ENCODE data around the gene CCDC192.
"Not testable (repeated sequence)": the region's sequence is repeated elsewhere in the genome, so short reads cannot be mapped to it uniquely, and the experiment has no call there.

Gene CCDC192

DNA sequence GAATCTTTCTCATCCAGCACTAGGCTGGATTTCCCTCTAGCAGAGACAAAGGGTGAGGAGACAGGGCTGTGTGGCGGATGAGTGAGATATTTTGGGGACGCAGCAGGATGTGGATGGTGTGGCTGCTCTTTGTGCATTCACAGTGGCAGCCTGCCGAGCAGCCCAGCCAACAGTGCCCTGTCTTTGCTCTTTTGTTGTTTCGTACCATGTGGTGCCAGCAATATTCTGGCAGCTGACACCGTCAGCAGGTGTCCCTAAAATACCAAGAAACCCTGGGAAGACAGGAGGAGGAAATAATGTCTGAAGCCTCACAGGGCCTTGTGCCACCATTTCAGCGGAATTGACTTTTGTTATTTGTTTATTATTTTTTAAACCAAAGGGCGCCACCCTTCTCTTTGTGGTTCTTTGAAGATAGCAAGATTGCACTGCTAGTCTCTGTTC is 141.4 kb downstream of the CCDC192 start:
- DNase-seq: peak in 50 of 56 donors; percentile 6 to 84 (median 55)

DNA sequence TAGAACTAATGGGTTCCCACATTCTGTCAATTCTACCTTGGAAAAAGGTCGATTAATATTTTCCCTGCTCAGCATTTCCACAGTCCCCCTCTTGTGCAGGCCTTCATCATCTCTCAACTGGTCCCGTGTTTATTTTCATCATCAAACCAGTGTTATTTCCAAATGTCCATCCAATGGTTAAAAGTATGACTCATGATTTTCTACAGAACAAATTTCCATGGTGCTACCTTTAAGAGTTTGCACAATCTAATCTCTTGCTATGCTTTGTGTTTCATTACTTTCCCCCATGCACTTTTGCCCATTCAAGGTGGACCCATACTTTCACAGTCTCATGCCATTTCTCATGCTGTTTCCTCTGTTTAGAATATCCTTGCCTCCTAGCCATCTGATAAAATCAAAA is 143.7 kb downstream of the CCDC192 start:
- DNase-seq: no peak

DNA sequence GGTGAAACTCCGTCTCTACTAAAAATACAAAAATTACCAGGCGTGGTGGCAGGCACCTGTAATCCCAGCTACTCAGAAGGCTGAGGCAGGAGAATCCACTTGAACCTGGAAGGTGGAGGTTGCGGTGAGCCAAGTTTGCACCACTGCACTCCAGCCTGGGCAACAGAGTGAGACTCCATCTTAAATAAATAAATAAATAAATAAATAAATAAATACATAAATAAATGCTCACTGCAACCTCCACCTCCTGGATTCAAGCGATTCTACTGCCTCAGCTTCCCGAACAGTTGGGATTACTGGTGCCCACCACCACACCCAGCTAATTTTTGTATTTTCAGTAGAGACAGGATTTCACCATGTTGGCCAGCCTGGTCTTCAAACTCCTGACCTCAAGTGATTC is 144.4 kb downstream of the CCDC192 start:
- not testable (repeated sequence) for DNase-seq

DNA sequence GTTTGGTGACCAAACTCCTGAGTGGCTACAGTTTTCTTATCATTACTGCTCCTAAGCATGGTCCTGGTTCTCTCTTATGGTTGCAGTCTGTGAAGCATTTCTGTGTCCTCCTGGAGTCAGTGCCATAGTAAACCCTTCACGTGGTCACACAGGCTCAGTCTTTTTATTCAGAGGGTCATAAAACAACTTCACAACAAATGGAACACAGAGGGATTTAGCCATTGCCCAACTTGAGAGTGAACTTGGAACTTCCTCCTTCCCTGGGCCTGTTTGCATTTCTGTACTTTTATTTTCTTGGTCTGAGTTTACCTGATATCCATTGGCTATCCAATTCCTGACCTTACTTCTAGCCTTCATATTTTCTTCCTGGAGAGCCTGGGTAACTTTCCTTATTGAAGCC is 144.9 kb downstream of the CCDC192 start:
- DNase-seq: no peak

DNA sequence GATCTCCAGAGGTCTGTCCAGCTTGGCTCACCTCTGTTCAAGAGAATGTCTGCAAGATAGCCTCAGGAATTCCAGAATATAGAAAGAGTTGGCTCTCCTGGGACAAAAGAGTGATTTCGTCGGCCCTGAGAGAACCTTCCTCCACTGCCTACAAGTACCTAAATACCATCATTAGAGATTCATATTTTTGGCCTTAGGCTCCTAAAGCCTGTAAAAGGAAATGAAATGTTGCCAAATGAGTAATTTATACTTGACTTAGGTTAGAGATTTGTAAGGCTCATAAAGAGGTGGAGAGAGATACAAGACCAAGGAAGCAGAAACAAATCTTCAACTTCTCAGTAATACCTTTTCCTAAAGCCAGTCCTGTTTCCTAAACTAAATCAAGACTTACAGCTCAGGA is 146.2 kb downstream of the CCDC192 start:
- DNase-seq: no peak

DNA sequence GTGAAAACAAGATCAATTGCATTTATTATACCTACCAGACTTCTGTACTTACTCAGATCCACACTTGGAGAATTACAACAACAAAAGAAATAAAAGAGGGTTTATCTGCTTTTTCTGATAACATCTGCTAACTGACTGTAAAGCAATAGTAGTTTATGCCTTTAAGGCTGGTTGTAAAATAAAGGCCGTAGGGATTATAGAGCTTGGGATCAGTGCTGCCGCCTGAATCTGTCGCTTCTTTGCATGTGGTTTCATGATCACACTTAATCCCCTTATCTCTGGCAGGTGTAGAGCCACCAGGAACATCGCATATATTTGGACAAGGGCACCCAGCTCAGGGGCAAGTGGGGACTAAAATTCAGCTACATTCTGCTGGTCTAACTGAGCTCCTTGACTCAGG is 146.7 kb downstream of the CCDC192 start:
- no peak for DNase-seq

DNA sequence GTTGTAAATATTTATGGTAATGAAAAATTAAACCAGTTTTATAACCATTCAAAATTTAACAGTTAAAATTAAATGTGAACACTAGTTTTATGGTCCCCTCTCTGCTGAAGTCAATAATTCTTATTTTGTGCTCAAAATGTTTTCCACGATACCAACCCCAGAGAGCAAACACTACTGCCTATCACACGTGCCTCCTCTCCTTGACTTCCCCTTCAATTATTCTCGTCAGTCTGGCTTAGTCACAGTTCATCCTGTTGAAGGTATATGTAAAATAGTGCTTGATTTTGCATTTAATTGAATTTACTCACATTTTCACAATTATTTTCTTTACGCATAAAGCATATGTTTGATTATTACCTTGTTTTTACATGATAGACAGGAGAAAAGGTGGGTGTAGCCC is 148.8 kb downstream of the CCDC192 start:
- no peak for DNase-seq

DNA sequence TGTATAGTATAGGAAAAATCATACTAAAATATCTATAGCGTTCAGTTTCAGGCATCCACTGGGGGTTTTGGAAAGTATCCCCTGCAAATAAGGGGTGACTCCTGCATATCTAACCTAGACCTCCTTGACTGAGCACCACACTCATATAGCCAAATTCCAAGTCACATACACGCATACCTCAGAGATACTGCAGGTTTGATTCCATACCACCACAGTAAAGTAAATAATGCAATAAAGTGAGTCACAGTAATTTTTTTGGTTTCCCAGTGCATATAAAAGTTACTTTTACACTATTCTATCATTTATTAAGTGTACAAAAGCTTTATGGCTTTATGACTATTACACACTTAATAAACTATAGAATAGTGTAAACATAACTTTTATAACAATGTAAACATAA is 151.3 kb downstream of the CCDC192 start:
- no peak for DNase-seq

DNA sequence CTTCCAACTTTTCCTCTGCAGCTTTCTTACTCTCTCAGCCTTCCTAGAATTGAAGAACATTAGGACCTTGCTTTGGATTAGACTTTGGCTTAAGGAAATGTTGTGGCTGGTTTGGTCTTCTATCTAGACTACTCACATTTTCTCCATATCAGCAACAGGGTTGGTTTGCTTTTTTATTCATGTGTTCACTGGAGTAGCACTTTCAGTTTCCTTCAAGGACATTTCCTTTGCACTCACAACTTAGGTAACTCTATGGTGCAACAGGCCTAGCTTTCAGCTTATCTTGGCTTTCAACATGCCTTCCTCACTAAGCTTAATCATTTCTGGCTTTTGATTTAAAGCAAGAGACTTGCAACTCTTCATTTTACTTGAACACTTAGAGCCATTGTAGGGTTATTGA is 153.1 kb downstream of the CCDC192 start:
- no peak for DNase-seq

DNA sequence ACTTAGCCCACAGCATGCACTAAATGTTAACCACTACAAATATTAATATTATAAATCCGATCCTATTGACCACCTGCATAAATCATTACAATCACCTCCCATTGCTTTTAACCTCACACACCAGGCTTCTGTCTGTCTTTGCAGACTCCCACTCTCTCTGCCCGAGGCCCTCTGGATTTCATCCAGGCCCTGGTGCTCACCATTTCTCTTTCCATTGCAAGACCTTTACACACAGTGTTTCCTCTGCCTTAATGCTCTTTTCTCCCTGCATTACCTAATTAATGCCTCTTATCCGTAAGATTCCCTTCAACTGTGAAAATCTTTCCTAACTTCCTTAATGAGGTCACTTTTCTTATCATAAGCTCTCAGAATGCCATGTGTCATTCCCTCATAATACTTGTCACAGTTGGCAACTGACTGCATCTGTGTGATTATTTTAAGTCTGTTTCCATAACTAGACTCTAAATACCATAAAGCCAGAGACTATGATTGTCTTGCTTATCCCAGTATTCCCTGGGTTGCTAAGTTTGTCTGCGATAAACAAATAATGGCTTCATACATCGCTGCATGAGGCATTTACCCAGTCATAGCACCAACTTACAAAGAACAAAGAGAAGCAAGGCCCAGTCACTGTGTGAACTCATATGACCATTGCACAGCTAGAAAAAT is 155.1 kb downstream of the CCDC192 start:
- no peak for DNase-seq

DNA sequence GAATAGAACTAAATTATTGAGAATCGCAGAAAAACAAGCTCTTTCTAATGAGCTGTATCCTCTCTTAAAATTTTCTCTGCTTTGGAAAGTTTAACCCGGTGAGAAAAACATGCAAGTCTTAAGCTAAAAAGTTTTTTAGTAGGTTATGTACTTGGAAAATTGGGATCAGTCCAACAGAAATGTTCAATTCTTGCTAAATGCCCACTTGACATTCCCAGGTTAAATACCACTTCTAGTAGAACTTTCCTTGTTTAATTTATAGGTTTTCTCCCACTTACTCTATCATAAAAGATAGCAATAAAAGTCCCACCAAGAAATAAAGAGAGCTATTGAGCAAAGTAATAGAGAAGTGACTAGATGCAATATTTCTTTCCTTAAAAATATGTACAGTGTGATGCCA is 157.1 kb downstream of the CCDC192 start:
- DNase-seq: no peak

DNA sequence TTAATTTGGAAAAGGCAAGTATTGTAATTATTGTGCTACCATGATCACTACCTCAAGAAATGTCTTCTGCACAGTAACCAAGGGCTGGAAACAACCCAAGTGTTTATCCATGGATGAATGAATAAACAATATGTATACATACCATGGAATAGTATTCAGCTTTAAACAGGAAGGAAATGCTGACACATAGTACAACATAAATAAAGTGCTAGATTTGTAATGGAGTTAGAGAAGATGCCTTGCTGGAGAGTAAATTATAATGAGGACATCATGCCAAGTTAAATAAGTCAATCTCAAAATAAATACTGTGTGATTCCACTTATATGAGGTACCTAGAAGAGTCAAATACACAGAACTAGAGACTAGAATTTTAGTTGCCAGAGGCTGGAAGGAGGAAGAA is 160.0 kb downstream of the CCDC192 start:
- DNase-seq: no peak

DNA sequence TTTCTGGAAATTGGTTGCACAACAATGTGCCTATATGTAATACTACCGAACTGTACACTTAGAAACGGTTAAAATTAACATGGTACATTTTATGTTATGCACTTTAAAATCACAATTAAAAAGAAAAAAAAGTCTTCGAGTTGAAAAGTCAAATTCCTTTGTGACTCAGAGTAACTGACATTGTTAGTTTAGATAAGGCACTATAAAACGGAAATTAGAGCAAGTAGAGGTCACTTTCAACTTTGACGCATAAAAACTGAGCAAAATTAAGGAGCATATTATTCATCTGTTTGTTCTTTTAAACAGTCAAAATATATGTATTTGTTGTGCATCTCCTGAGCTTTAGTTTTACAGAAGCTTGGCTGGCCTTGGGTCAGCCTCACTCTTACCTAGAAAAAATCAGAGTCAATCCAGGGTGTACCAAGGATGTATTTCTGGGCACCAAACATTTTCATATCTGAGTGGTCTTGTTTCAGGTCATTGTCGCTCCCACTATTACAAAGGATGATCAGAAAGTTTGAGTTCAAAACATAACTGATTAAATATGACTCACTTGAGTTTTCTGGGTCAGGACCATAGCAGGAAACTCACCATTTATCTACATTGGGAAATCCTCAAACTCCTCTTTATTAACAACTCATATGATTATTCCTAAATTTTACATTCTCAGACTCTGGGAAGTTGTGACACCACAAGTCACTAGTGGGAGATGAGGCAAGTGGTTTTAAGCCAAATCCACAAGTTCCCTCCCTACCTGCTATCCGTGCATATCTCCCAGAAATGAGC is 160.6 kb downstream of the CCDC192 start:
- DNase-seq: no peak

DNA sequence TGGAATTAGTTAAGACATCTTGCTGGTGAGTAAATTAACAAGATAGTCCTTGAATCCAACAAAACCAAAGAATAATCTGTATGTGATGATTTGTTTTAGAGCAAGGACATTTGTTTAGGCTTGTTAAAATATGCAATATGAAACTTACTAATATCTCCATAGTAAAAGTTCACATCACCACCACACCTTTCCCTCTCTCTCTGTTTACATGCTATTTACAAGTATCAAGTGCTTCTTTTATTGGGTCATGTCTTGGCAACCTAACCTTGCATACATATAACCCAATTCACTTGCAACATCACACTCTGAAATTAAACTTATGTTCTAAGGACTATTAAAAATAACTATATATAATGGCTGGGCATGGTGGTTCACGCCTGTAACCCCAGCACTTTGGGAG is 161.3 kb downstream of the CCDC192 start:
- DNase-seq: no peak

DNA sequence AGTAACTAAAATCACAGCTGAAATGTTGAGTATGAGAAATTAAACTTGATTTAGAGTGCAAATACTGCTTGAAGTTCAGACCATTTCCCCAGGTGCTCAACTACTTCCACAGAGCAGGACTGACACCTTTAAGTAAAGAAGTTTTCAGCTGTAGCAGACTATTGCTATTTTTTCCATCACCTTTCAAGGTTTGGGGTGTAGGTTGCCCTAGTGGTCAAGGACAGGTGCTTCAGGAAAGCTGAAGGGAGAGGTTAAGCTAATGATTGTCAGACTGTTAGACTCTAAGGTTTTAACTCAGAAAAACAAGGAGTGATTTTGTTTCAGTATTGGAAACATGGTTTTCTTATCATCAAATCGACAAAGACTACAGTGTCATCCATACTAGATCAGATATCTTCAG is 162.1 kb downstream of the CCDC192 start:
- no peak for DNase-seq

DNA sequence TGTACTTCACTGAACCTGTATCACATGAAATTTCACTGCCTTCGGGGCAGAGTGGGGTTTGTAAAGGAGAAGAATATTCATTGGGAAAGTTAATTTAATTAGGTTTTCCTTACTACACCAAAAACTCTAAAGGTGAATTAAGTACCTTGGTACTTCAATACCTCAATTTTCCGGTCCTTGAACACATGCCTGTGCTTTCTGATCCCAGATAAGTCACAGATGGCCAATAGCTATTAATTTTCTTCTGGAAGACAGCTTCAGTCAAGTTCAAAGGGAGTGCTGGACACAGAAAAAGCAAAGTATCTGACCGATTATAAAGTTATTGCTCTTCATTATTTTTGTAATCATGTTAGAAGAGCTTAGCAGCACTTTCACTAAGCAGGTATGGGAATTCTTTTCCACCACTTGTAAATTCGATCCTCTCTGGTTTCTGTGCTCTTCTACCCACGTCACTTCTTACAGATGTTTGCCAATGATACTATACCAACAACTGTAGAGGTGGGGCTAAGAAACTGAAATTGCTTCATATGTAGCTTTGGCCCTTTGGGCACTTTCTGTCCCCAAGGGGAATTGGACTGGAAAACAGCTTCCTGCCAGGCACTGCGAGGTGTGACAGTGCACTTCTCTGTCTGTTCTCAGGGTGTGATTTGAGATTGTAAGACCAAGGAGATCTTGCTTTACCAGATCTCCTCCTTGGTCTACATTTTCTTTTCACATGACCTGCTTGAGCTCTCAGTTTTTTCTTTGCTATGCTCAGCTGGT is 164.0 kb downstream of the CCDC192 start:
- DNase-seq: no peak

DNA sequence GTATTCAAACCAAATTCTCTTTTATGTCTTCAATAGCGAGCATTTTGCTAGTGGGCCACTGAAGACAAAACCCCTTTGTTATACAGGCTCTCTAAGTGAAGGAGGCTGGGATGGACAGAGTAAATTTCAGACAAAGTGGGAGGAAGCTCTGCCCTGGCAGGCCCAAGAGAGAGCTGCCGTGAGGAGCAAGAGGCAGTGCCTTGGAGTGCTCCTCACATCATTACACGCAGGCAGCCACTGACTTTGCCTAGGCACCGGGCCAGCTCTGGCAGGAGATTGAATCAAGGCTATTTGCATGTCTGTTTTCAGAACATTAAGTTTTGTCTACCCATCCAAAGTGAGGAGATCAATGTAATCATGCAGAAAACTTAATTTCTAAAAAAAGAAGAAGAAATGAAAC is 167.7 kb downstream of the CCDC192 start:
- DNase-seq: peak in 25 of 56 donors; percentile 1 to 67 (median 22)

DNA sequence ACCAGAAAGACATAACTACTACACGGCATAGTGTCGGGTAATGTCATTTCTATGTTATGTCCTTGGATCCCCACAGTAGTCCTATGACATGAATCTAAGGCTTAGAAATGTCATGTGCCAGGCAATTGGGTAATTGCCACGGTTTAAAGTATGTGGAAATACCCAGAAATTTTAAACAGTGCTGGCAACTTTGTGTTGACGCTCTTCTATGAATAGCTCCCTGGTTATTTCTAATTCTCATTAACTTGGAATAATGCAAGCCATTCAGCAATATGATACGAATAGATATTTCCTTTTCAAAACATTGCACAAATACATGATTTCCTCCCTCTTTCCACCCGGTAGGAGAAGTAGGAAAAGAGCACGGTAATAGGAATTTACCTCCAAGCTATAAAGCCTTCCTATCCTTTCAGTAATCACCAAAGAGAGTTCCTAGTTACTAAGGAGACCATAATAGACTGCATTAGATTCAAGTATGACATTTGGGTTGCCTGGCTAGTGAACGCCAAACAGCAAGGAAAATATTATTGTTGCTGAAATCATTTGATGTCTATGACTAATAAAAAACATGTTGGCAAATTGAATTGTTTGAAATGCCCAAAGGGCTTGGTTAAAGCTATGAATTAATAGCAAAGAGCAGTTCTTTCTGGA is 168.4 kb downstream of the CCDC192 start:
- no peak for DNase-seq

DNA sequence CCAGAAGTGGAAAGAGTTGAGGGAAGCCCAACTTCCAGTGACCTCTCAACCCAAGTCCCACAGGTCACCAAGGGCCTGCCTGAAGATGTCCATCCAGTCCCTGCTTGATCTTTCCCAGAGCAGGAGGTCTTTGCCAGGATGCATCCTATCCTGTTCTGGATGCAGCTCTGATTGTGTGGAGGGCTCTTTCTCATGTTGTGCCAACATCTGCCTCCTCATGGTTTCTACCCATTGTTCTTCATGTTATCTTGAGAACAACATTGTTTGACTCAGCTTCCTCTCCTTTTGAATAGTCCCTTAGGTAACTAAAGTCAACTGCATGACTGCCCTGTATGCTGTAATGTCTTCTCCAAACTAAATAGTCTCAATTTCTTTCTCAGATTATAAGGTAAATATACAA is 169.3 kb downstream of the CCDC192 start:
- no peak for DNase-seq

DNA sequence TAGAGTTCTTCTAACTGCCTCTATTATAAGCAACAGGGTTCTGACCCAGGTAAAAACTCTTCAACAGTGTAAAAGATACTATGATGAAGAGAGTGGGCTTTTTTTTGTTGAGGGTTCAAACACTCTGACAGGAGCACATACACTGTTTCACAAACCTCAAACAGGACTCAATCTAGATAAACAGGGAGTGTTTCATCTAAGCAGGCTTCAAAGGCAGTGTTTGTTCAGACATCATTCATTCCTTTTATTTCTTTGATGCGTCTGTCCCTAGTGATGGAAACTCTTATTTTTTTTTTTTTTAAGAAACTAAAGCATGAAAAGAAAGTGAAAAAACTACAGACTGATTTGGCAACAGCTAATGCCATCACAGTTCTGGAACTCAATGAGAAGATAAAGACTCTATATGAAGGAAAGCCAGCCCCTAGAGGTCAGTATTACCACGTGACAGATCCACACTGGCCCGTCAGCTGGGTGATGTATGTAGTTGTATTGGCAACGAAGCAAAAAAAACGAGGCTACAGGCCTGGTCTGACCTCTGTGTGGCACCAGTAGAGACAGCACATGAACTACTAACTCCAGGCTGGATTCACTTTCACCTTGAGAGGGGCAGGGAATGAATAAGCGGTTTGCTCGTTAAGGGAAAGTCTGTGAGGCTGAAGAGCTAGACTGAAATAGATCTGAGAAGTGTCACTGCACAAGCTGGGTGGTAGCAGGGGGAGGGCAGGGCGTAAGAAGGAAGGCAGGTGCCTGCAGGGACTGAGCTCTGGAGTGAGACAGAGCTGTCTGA is 172.2 kb downstream of the CCDC192 start:
- peak in 42 of 56 donors; percentile 3 to 72 (median 30) for DNase-seq

DNA sequence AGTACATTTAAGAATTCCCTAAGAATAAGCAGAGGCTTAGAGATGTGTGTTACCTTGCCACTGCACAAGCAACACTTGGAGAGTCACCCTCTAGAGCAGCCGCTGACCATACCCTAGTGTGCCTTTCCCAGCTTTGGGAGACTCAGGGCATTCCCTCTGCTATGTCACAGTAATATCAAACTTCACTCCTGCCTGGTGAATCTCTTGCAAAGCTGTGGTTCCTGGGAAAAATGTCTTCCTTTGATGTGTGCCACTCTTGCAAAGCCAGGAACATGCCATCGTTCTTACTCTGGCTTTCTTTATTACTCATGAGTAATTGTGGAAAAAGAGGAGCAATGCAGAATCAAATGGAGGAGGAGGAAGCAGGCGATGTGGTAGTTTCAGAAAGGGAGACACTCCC is 173.2 kb downstream of the CCDC192 start:
- DNase-seq: no peak

All from nucleus accumbens (tissue), 56 donors.